ENCODE results near the gene MVB12B. TPM values are rescaled to one million over a fixed set of nuclear protein-coding genes. Genes with fewer than 3 reads are reported as not detected.

The MVB12B gene
- total and polyA plus RNA-seq, 2 of the 4 experiments (the other 2 are of a cell fraction): 2.0 to 4.0 TPM

- Histone ChIP-seq H2BK20ac (ENCODE audit: low read depth, low read length) (no peak overlapping the region), H3K4me2 (ENCODE audit: low read depth, low read length) (no peak overlapping the region), H3K4ac (ENCODE audit: low read depth, low read length) (no peak overlapping the region), H3K36me3 (ENCODE audit: control insufficient read depth, insufficient read depth, low read length) (peaks cover 8% of the 10 kb centered on the region), H3K14ac (replicated peaks; ENCODE audit: low read depth, low read length) (no peak overlapping the region), H3K9me1 (ENCODE audit: insufficient read depth, low read length) (no peaks in the 10 kb centered on the region; the same call in 1 of the 2 replicates), H3K56ac (ENCODE audit: extremely low read depth, insufficient read depth, low read length) (no peak overlapping the region), H2BK15ac (ENCODE audit: low read depth, low read length) (no peak overlapping the region), H3K27me3 (ENCODE audit: control insufficient read depth, insufficient read depth, low read length) (no peaks in the 10 kb centered on the region), H3K4me1 (ENCODE audit: control insufficient read depth, insufficient read depth, low read length) (peaks cover 3% of the 10 kb centered on the region), H3K4me3 (ENCODE audit: insufficient read depth, low read depth, low read length) (no peak overlapping the region), H3K9me3 (ENCODE audit: control insufficient read depth, insufficient read depth, low read length) (no peaks in the 10 kb centered on the region), H2AFZ (replicated peaks; ENCODE audit: low read length, poor library complexity) (no peak overlapping the region), H4K91ac (ENCODE audit: insufficient read depth, low read depth, low read length) (no peak overlapping the region), H3K79me1 (ENCODE audit: low read depth in 1 of 2, low read length in 2 of 2) (peaks cover 0 to 2% of the 10 kb centered on the region in 2 experiments; a peak in 1 of 4 replicates), H2BK5ac (ENCODE audit: low read depth, low read length, poor library complexity, severe bottlenecking) (no peak overlapping the region), H3K23ac (ENCODE audit: low read depth, low read length) (no peak overlapping the region), H2BK120ac (ENCODE audit: low read depth, low read length) (no peak overlapping the region), H3K18ac (ENCODE audit: low read depth, low read length) (no peak overlapping the region), H4K8ac (ENCODE audit: low read depth in 2 of 2, low read length in 2 of 2) (no peak overlapping the region), H2AK5ac (ENCODE audit: low read depth, low read length) (no peak overlapping the region), H4K5ac (ENCODE audit: low read depth, low read length) (no peak overlapping the region), H2AK9ac (replicated peaks; ENCODE audit: low read depth, low read length, poor library complexity) (no peak overlapping the region), H3K27ac (ENCODE audit: insufficient read depth, low read length) (no peak overlapping the region), H3K9ac (ENCODE audit: low read depth, low read length) (no peak overlapping the region), H4K20me1 (ENCODE audit: insufficient read depth, low read length) (no peaks in the 10 kb centered on the region)
- intact Hi-C loops (cut with micrococcal nuclease): no loop called here
- dilution Hi-C loops (cut with HindIII; ENCODE audit: low sequenced_read_pairs, unreplicated experiment): no loop called here
- no TSS peak for BruUV-seq (replicated peaks)
- no peak for DNase-seq
- in situ Hi-C loops (cut with MboI; ENCODE audit: low sequenced_read_pairs): no loop called here
- WGBS, 2 experiments (ENCODE audit: extremely low coverage in 2 of 2, insufficient read length in 1 of 2): no CpG with 5 or more reads among the region's 4 CpGs
- TF ChIP-seq ELK1 (IDR thresholded peaks at IDR 0.05; ENCODE audit: borderline replicate concordance, low read depth, low read length): no peak
- TF ChIP-seq POLR2A (IDR thresholded peaks at IDR 0.05; ENCODE audit: low read depth, low read length): no peak
- ChIA-PET POLR2A (ENCODE audit: unreplicated experiment) (no interaction called here), CTCF (interaction anchor here (0.7 kb wide), 1 partner anchor 10 kb away, joined by 3 read pairs; no protein-coding TSS in a partner anchor)
- no peak for ATAC-seq (ENCODE audit: low read depth)
Measured at GRCh38 chr9:126341902-126342301, 15.3 kb downstream of the MVB12B start.
